Mucosa of descending colon (tissue), 3 donors: ENCODE data around the gene PRUNE2. TPM values are rescaled to one million over a fixed set of nuclear protein-coding genes. Genes with fewer than 3 reads are reported as not detected.

Experiments used
- ATAC-seq: fragments of 200-7000 bp; cut with Tn5 transposase; one replicate; pipeline ENCODE4 v1.9.1; 2020; ENCODE audit warnings: mild to moderate bottlenecking, moderate library complexity
- DNase-seq, 3 donors: peaks; one replicate each; pipeline ENCODE4 v3.0.0-alpha.2; 2020
- H3K36me3 ChIP-seq: fragments of 200-600 bp; one replicate; pipeline ENCODE4 v1.8.0; 2021; ENCODE audit warnings: low read depth, mild to moderate bottlenecking
- H3K4me1 ChIP-seq: fragments of 200-600 bp; one replicate; pipeline ENCODE4 v1.8.0; 2021; ENCODE audit warnings: low read depth, mild to moderate bottlenecking
- H3K4me3 ChIP-seq: fragments of 200-600 bp; one replicate; pipeline ENCODE4 v1.8.0; 2021; ENCODE audit warnings: mild to moderate bottlenecking
- H3K9me3 ChIP-seq: fragments of 200-600 bp; one replicate; pipeline ENCODE4 v1.8.0; 2021; ENCODE audit warnings: mild to moderate bottlenecking
- intact Hi-C, 2 donors: fragments of 100-400 bp; cut with DNase I in 1 of 2; cut with micrococcal nuclease in 1 of 2; formaldehyde crosslinking; loops; one replicate each; pipeline versions ENCODE4 v1.11.0 to v1.11.1; 2022; cut with DNase I, micrococcal nuclease
- total RNA-seq, 3 donors: library from RNA; stranded (reverse); fragmentation: NEBNext Ultra II Directional in 2 of 3; extraction: Animal tissue kit (Norgen Biotek cat#: 25700) in 2 of 3; gene quantifications; one replicate each; pipeline versions ENCODE4 v1.2.1 to v1.2.4, GENCODE V29; 2021 to 2023
- TF ChIP-seq, protein P1 (sequence below): fragments of 200-600 bp; IDR thresholded peaks from one replicate; pipeline ENCODE4 v1.8.0; 2022; ENCODE audit warnings: antibody characterized with exemption, mild to moderate bottlenecking
- donor health status: DM: no; HTN: no; CAD: no; lungs with moderate emphysema.
- donor health status: DM: no; HTN: no; CAD: no.
- donor health status: DM: no; HTN: yes; CAD: no.

The PRUNE2 gene
- total RNA-seq, 3 donors from 2014 or later, result 48.2 to 437 (median 62.4) TPM

DNA sequence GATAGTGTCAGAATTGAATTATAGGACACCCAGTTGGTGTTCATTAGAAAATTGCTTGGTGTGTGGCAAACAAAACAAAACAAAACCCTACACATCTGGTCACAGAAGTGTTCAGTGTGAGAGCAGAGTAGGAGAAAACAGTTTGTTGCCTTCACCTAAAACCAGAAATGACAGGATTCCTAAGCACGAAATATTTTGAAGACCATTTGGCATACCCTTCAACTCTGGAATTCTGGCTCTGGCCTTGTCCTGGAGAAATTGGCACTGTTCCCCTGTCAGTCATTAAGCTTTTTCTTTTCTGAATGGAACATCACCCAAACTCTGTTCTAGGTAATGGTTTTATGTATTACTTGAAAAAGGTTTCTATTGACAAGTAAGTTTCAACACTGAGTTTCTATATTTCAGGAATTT is 251.9 kb downstream of the PRUNE2 start:
- TF ChIP-seq, protein P1, sequence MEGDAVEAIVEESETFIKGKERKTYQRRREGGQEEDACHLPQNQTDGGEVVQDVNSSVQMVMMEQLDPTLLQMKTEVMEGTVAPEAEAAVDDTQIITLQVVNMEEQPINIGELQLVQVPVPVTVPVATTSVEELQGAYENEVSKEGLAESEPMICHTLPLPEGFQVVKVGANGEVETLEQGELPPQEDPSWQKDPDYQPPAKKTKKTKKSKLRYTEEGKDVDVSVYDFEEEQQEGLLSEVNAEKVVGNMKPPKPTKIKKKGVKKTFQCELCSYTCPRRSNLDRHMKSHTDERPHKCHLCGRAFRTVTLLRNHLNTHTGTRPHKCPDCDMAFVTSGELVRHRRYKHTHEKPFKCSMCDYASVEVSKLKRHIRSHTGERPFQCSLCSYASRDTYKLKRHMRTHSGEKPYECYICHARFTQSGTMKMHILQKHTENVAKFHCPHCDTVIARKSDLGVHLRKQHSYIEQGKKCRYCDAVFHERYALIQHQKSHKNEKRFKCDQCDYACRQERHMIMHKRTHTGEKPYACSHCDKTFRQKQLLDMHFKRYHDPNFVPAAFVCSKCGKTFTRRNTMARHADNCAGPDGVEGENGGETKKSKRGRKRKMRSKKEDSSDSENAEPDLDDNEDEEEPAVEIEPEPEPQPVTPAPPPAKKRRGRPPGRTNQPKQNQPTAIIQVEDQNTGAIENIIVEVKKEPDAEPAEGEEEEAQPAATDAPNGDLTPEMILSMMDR, result no peak
- no peak overlapping the region for H3K4me3 ChIP-seq
- no peak for DNase-seq
- no peak for ATAC-seq
- no peaks in the 10 kb centered on the region for H3K9me3 ChIP-seq
- no peaks in the 10 kb centered on the region for H3K4me1 ChIP-seq
- no peaks in the 10 kb centered on the region for H3K36me3 ChIP-seq
- intact Hi-C loops, result no loop called here

DNA sequence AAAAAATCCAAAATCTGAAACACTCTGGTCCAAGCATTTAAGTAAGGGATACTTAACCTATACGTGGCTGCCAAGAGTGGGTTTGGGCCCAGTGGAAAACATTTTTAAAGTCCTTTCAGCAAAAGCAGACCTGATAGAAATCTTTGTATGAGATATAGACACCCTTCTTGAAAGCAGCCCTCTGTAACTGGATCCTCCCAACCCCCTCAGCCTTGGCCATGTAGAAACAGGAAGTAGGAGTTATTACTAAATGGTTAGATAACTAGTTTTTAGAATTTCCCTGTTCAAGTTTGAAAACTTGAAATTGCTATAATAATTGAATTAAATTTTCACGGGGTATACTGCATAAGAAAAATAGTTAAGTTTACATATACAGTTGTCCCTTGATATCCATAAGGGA is 253.0 kb downstream of the PRUNE2 start:
- H3K4me1 ChIP-seq, result no peaks in the 10 kb centered on the region
- no peak overlapping the region for H3K4me3 ChIP-seq
- intact Hi-C loops, result no loop called here
- TF ChIP-seq, protein P1, result no peak
- ATAC-seq (no peak), DNase-seq (no peak)
- H3K9me3 ChIP-seq, result no peaks in the 10 kb centered on the region
- no peaks in the 10 kb centered on the region for H3K36me3 ChIP-seq

DNA sequence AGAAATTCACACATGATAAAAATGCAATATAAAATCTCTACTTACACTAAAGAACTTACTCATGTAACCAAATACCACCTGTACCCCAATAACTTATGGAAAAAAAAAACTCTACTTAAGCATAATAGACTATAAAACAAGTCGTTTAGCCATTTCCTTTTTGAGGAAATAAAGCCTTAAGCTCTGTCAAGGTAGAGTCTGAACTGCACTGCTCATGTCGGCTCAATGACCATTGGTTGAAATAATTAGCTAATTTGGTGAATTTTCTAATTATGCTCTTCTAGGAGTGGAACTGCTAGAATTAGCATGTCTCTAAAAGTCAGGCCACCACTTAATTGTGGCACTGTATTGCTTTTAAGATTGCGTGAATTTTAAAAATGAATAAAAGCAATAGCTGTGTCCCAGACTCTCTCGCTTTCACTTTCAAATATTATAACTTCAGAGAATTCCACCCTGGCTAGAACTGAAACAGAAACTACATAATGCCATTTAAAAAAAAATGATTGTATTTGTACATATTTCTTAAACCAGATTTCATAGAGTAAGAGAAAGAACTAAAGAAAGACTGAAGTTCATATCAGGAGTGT is 254.7 kb downstream of the PRUNE2 start:
- Histone ChIP-seq H3K36me3 (no peaks in the 10 kb centered on the region), H3K4me3 (no peak overlapping the region), H3K4me1 (peaks cover 4% of the 10 kb centered on the region), H3K9me3 (no peaks in the 10 kb centered on the region)
- intact Hi-C loops, result no loop called here
- ATAC-seq (peak; percentile 70), DNase-seq (no peak)
- TF ChIP-seq, protein P1, result no peak

DNA sequence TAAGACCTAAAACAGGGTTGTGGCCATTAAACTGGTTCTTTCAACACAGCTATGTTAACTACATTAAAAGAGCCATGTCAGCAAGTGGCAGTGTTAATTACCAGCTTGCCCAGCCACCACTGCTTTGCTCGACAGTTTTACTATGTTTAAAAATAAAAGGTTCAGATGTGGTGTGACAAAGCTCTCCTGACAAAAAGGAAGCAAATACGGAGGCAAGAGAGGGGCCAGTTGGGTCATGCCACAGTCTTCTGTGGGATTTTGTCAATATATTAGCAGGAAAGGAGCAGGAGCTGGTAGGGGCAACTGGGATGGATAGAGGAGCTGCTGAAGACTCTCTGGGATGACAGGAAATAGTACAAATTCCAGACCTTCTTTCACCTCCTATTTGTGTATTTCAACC is 255.2 kb downstream of the PRUNE2 start:
- DNase-seq (no peak), ATAC-seq (no peak)
- Histone ChIP-seq H3K4me3 (no peak overlapping the region), H3K36me3 (no peaks in the 10 kb centered on the region), H3K9me3 (no peaks in the 10 kb centered on the region), H3K4me1 (peaks cover 10% of the 10 kb centered on the region)
- intact Hi-C loops, result no loop called here
- TF ChIP-seq, protein P1, result no peak

DNA sequence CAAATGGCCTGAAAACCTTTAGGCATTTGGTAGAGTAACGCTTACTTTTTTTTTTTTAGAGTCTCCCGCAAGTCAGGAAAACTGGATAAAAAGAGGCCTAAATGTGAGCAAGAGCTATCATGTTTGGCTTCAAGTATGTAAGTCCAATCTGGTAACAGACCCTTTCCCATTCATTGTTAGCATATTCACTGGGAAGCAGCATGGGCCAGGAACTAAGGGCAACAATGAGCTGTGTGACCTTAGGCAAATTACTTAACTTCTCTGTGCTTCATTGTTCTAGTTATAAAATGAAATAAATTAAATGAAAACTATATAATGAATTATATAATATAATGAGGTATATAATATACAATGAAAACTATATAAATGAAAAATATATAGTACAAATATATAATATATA is 256.0 kb downstream of the PRUNE2 start:
- no peak for ATAC-seq
- no peaks in the 10 kb centered on the region for H3K9me3 ChIP-seq
- intact Hi-C loops, result no loop called here
- TF ChIP-seq, protein P1, result no peak
- DNase-seq, result no peak
- H3K4me3 ChIP-seq, result no peak overlapping the region
- no peaks in the 10 kb centered on the region for H3K36me3 ChIP-seq
- peaks cover 11% of the 10 kb centered on the region for H3K4me1 ChIP-seq

DNA sequence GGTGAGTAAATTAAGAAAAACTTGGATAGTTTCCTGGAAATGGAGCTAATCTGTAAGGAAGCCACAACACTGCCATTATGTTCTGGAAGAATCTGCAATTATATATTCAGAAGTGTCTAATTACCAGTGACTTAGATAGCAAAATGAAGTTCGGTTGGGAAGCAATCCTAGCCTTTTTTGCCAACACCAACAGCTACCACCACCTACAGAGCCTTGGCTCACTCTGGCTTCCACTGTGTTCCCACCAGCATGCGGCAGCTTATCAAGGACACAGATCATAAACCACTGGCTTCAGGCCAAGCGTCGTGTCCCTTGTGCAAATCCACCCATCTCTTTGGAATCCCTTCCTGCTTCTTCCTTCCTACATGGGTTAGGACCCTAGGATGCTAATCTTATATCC is 259.7 kb downstream of the PRUNE2 start:
- Histone ChIP-seq H3K9me3 (no peaks in the 10 kb centered on the region), H3K4me1 (peaks cover 11% of the 10 kb centered on the region), H3K4me3 (no peak overlapping the region), H3K36me3 (no peaks in the 10 kb centered on the region)
- TF ChIP-seq, protein P1, result no peak
- DNase-seq, result peak; percentile 57 to 81 (median 63)
- intact Hi-C loops, result no loop called here
- ATAC-seq, result peak; percentile 82
